Spleen (tissue), 7 donors: ENCODE data around the gene NFATC2.
"Not testable (repeated sequence)": the region's sequence is repeated elsewhere in the genome, so short reads cannot be mapped to it uniquely, and the experiment has no call there.

Experiments
- CTCF ChIP-seq, 11 experiments: fragments of 200-600 bp in 7 of 11; fragments of 450-650 bp in 4 of 11; sonication (generic) in 4 of 11; IDR thresholded peaks in 8 of 11; conservative IDR thresholded peaks in 3 of 11; 1 replicate in 7 of 11; 2 replicates in 4 of 11; pipeline versions ENCODE4 v1.4.0 to v1.8.0; 2016 to 2021; ENCODE audit warnings: antibody characterized with exemption in 11 of 11, inconsistent platforms in 4 of 11, mild to moderate bottlenecking in 1 of 11
- POLR2A ChIP-seq, 3 donors: fragments of 450-650 bp; IDR thresholded peaks; one replicate each; pipeline ENCODE4 v1.5.1; 2017; ENCODE audit warnings: antibody characterized with exemption in 3 of 3, mild to moderate bottlenecking in 1 of 3
- POLR2AphosphoS5 ChIP-seq, 3 donors: sonication (generic); formaldehyde crosslinking; IDR thresholded peaks; one replicate each; pipeline ENCODE4 v1.5.1; 2017; ENCODE audit warnings: antibody characterized with exemption in 3 of 3
- donor health status: DM: no; HTN: no; CAD: no; lungs with moderate emphysema.
- donor health status: DM: no; HTN: no; CAD: no.
- donor health status: DM: no; HTN: no; CAD: no.

- not testable (repeated sequence) for TF ChIP-seq CTCF (IDR thresholded peaks at IDR 0.05 in 8 of 11, conservative IDR thresholded peaks at IDR 0.05 in 3 of 11); POLR2A (IDR thresholded peaks at IDR 0.05); POLR2AphosphoS5 (IDR thresholded peaks at IDR 0.05)
Observed at GRCh38 chr20:51343802-51344201, 198.7 kb downstream of the NFATC2 start.
